Ectodermal cell (in vitro differentiated cells): ENCODE measurements around the gene SLC13A2.
A peak's percentile ranks its signal among the peaks of the same experiment; 100 is the strongest.
"Not testable (repeated sequence)": the region's sequence is repeated elsewhere in the genome, so short reads cannot be mapped to it uniquely, and the experiment has no call there.

Source experiments
- H3K27ac ChIP-seq: 2 replicates; pipeline ENCODE4 v1.7.0; 2013; ENCODE audit warnings: mild to moderate bottlenecking, low read depth, low read length; ENCODE audit not compliant: insufficient read depth, poor library complexity, severe bottlenecking
- H3K27me3 ChIP-seq: 2 replicates; pipeline ENCODE4 v1.7.0; 2013; ENCODE audit warnings: mild to moderate bottlenecking, low read length; ENCODE audit not compliant: insufficient read depth, control insufficient read depth, poor library complexity, severe bottlenecking
- H3K36me3 ChIP-seq: one replicate; pipeline ENCODE4 v1.7.0; 2013; ENCODE audit warnings: low read length; ENCODE audit not compliant: control insufficient read depth, insufficient read depth
- H3K4me1 ChIP-seq: one replicate; pipeline ENCODE4 v1.7.0; 2013; ENCODE audit warnings: low read length; ENCODE audit not compliant: control insufficient read depth, insufficient read depth
- H3K4me3 ChIP-seq: 2 replicates; pipeline ENCODE4 v1.7.0; 2013; ENCODE audit warnings: low read depth, low read length, control low read depth; ENCODE audit not compliant: insufficient read depth
- H3K9me3 ChIP-seq: 2 replicates; pipeline ENCODE4 v1.7.0; 2013; ENCODE audit warnings: mild to moderate bottlenecking, low read length, moderate library complexity; ENCODE audit not compliant: control insufficient read depth
- WGBS, 2 experiments: methylation state at CpG; one replicate each; pipeline ENCODE4 v1.1.7; 2013; ENCODE audit warnings: missing lambda C conversion rate in 2 of 2; 5-methylcytosine and 5-hydroxymethylcytosine counted together

Gene SLC13A2

DNA sequence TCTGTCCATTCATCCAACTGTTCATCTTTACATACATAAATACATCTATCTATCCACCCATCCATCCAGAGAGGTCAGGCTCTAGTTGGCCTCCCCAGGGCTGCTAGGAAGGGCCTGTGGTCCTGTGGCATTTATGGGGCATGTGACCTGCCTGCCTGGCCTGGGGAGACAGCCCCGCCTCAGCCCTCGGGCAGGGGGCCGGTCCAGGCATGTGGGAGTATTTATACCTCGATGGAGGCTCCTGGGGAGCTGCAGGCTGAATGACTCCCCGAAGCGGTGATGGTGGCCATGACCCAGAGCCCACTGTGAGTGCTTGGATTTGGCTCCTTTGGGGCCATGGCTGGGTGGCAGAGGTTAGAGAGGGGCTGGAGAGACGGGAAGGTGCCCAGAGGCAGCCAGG, 40.0 kb downstream of the SLC13A2 start:
- Histone ChIP-seq H3K9me3 (no peaks in the 10 kb centered on the region), H3K4me3 (no peak overlapping the region), H3K36me3 (no peaks in the 10 kb centered on the region), H3K27ac (no peak overlapping the region), H3K4me1 (peaks cover 4% of the 10 kb centered on the region), H3K27me3 (no peaks in the 10 kb centered on the region)
- 86 to 87% methylated on average over 7 of the region's 7 CpGs for WGBS, 2 experiments

DNA sequence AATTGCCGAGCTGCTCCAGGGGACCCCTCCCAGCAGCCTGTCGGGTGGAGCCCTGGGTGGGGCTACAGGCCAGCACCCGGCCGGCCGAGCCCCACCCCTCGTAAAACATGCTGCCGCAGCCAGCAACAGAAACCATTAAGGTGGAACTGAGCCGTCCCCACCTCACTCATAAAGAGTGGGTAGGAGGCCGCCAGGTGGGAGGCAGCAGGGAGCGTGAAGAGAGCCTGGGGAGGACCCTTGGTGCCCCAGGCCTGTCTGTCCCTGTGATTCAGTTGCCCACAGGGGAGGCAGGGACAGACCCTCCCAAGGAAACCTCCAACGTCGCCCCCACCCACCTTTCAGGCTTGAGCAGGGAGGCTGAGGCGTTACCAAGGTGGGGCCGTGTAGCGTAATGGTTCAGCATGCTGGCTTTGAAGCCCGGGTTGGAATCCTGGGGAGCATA, 41.1 kb downstream of the SLC13A2 start:
- no peaks in the 10 kb centered on the region for H3K9me3 ChIP-seq
- H3K27ac ChIP-seq = no peak overlapping the region
- H3K27me3 ChIP-seq = no peaks in the 10 kb centered on the region
- no peaks in the 10 kb centered on the region for H3K36me3 ChIP-seq
- peaks cover 3% of the 10 kb centered on the region for H3K4me1 ChIP-seq
- WGBS, 2 experiments = 82 to 83% methylated on average over 16 of the region's 16 CpGs
- no peak overlapping the region for H3K4me3 ChIP-seq

DNA sequence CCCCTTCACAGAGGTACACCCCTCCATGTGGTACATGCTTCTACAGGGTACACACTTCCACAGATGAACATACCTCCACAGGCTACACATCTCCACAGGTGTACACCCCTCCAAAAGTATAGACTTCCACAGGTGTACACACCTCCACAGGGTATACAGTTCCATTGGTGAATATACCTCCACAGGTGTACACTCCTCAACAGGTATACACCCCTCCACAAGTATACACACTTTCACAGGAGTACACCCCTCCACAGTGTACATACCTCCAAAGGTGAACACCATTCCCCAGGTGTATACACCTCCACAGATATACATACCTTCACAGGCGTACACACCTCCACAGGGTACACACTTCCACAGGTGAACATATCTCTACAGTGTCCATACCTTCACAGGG, 42.1 kb downstream of the SLC13A2 start:
- H3K27ac ChIP-seq = no peak overlapping the region
- no peaks in the 10 kb centered on the region for H3K36me3 ChIP-seq
- H3K4me3 ChIP-seq = no peak overlapping the region
- no peaks in the 10 kb centered on the region for H3K9me3 ChIP-seq
- no peaks in the 10 kb centered on the region for H3K4me1 ChIP-seq
- WGBS, 2 experiments = 88 to 91% methylated on average over 1 of the region's 1 CpG
- H3K27me3 ChIP-seq = no peaks in the 10 kb centered on the region

DNA sequence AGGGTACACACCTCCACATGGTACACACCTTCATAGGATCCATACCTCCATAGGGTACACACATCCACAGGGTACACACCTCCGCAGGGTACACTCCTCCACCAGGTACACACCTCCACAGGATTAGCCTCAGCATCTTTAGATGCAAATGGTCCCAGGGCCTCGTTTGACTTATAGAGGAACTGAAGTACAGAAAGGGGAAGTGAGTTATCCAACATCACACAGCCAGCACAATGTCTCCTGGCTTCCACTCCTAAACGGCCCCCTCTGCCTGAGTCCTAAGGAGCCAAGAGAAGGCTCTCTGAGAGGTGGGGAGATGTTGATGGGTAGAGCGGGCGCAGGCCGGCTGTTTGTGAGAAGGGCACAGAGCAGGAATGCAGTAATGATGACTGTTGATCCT, 44.7 kb downstream of the SLC13A2 start:
- no peaks in the 10 kb centered on the region for H3K9me3 ChIP-seq
- WGBS, 2 experiments = 89 to 92% methylated on average over 6 of the region's 6 CpGs
- H3K36me3 ChIP-seq = no peaks in the 10 kb centered on the region
- H3K27me3 ChIP-seq = no peaks in the 10 kb centered on the region
- no peak overlapping the region for H3K27ac ChIP-seq
- peaks cover 6% of the 10 kb centered on the region for H3K4me1 ChIP-seq
- H3K4me3 ChIP-seq = no peak overlapping the region

DNA sequence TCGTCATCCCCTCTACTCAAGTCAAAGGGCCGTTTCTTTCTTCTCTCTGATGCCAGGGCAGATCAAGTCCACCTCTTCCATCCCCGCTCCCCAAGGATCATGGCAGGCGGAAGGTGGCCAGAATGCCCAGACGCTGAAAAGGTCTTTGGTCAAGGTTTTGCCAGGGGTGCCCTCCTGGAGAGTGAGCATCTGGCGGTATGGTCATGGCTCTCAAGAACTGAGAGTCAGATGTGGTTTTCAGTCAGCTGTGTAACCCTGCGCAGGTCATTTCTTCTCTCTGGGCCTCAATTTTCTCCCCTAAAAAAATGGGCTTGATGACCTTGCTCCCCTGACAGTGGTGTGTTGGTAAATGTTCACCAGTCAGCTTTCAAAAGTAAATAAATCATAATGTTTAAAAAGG, 45.1 kb downstream of the SLC13A2 start:
- no peak overlapping the region for H3K27ac ChIP-seq
- no peaks in the 10 kb centered on the region for H3K27me3 ChIP-seq
- peaks cover 6% of the 10 kb centered on the region for H3K4me1 ChIP-seq
- H3K4me3 ChIP-seq = no peak overlapping the region
- H3K36me3 ChIP-seq = no peaks in the 10 kb centered on the region
- no peaks in the 10 kb centered on the region for H3K9me3 ChIP-seq
- WGBS, 2 experiments = 89 to 94% methylated on average over 7 of the region's 7 CpGs

DNA sequence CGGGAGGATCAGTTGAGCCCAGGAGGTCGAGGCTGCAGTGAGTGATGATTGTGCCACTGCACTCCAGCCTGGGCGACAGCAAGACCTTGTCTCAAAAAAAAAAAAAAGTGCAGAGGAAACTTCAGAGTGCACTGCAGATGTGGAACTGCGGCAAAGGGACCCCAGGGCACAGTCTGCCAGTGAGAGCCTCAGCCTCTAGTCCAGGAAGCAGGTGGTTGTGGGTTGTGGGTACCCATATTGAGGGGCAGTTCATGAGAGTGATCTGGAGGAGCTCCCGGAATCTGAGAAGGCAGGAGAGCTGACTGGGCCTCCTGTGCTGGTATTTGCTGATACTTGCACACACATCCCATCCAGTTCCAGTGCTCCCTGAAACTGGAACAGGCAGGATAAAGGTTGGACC, 45.8 kb downstream of the SLC13A2 start:
- Histone ChIP-seq H3K4me3 (no peak overlapping the region), H3K27me3 (no peaks in the 10 kb centered on the region), H3K4me1 (peaks cover 6% of the 10 kb centered on the region), H3K9me3 (no peaks in the 10 kb centered on the region), H3K27ac (no peak overlapping the region), H3K36me3 (no peaks in the 10 kb centered on the region)
- WGBS, 2 experiments = 89 to 91% methylated on average over 5 of the region's 5 CpGs

DNA sequence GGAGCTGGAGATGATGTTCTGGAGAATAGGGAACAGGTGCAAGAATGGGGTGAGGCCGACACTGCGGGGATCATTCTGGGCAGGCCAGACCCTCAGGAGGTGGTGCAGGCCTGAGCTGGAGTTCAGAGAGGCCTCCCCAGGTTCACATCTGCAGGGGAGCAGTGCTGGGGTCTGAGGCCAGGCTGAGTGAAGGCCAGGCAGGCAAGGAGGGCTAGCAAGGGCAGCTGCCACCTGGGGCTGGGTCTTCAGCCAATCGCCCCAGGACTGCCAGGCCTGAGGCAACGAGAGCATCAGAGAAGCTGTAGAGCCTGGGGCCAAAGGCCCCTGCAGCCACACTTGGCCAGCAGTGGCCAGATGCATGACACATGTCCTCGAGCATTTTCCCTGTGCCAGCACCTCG, 47.2 kb downstream of the SLC13A2 start:
- Histone ChIP-seq H3K27ac (no peak overlapping the region), H3K4me3 (peak overlapping the region; percentile 10), H3K9me3 (no peaks in the 10 kb centered on the region), H3K27me3 (no peaks in the 10 kb centered on the region), H3K4me1 (peaks cover 6% of the 10 kb centered on the region), H3K36me3 (no peaks in the 10 kb centered on the region)
- WGBS, 2 experiments = 73 to 74% methylated on average over 6 of the region's 6 CpGs

DNA sequence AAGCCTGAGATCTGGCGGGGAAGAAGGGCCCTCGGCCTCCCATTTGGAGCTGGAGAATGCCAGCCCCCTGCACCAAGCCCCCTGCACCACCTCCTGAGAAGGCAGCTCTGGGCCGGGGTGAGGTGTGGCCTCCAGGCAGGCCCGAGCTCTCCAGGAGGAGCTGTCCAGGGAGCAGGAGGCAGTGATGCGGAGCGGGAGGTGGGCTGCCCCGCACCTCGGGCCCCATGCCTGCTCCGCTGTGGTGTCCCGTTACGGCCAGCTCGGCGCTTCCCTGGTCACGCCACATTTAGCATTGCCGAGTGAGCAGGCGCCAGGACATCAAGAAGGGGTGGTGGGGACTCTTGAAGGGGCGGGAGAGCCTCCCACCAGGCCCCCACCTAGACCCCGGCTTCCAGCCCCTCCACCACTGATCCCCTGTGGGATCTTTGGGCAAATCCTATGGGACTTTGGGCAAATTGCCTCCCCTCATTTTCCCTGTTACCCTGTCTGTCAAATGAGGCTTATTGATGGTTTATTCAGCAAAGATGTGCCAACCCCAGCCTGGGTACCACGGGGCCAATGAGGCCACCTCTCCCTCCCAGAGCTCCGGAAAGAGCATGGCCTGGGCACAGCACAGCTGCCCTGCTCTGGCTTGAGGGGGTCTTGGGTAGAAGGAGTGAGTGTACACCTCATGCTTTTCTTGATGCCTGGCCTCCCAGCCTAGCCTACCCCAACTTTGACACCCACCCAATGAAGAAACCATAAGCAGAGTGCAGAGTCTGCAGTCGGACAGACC, 48.1 kb downstream of the SLC13A2 start:
- no peaks in the 10 kb centered on the region for H3K27me3 ChIP-seq
- H3K4me3 ChIP-seq = peak overlapping the region; percentile 10
- no peak overlapping the region for H3K27ac ChIP-seq
- H3K4me1 ChIP-seq = peaks cover 6% of the 10 kb centered on the region
- no peaks in the 10 kb centered on the region for H3K9me3 ChIP-seq
- WGBS, 2 experiments = 39 to 46% methylated on average over 21 of the region's 21 CpGs
- H3K36me3 ChIP-seq = no peaks in the 10 kb centered on the region

DNA sequence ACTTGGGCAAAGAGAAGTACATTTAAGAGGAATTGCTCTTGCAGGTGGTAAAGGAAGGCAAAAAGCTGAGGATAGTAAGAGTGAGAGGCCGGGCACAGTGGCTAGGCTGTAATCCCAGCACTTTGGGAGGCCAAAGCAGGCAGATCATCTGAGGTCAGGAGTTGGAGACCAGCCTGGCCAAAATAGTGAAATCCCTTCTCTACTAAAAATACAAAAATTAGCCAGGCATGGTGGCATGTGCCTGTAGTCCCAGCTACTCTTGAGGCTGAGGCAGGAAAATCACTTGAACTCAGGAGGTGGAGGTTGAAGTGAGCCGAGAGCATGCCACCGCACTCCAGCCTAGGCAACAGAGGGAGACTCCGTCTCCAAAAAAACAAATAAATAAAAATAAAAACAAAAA, 48.8 kb downstream of the SLC13A2 start:
- not testable (repeated sequence) for H3K4me3 ChIP-seq, H3K27ac ChIP-seq, H3K4me1 ChIP-seq, H3K9me3 ChIP-seq, H3K27me3 ChIP-seq, H3K36me3 ChIP-seq
- 85 to 86% methylated on average over 3 of the region's 4 CpGs for WGBS, 2 experiments

DNA sequence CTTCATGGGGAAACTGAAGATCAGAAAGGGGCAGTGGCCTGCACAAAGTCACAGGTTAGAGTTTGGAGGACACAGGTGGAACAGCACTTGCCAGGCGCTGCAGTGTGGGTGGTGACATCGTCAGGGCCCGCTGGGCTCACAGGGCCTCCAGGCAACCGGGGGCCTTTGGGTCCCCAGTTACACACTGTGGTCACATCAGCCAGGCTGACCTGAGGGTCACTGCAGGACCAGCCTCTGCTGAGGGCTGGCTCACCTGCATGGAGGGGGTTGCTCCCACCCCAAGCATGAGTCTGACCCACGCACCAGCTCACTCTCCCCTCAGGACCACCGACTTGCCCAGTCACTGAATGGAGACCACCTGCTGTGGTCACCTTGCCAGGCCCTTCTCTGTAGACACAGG, 49.7 kb downstream of the SLC13A2 start:
- H3K4me3 ChIP-seq = no peak overlapping the region
- no peaks in the 10 kb centered on the region for H3K36me3 ChIP-seq
- peaks cover 6% of the 10 kb centered on the region for H3K4me1 ChIP-seq
- no peaks in the 10 kb centered on the region for H3K27me3 ChIP-seq
- H3K9me3 ChIP-seq = no peaks in the 10 kb centered on the region
- 88 to 89% methylated on average over 6 of the region's 6 CpGs for WGBS, 2 experiments
- no peak overlapping the region for H3K27ac ChIP-seq
